Ramos (cell line): ENCODE measurements around the gene ATP10B.

Source experiments
- in situ Hi-C: fragments of 300-500 bp; cut with MboI; formaldehyde crosslinking; loops from one replicate; pipeline ENCODE4 v1.14.3; 2022; ENCODE audit warnings: low sequenced_read_pairs; ENCODE audit not compliant: unreplicated experiment

Gene ATP10B

DNA sequence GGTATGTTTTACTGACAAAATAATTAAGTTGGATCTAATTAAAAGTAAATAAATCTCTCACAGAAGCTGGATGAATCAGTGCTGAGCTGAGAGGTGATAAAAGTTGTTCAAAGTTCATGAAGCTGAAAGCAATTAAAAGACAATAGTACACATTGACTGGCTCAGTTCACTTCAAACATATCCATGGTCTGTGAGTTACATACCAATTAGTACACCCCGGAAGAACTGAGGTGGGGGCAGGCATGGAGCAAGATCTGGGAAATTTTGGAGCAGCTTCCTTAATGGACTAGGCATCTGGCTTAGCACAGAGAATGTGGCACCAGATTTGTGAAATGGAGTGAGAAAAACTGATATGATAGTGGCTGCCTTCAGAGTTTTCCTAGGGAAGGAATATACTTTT lies 152.7 kb downstream of the ATP10B start:
- in situ Hi-C loops = no loop called here

DNA sequence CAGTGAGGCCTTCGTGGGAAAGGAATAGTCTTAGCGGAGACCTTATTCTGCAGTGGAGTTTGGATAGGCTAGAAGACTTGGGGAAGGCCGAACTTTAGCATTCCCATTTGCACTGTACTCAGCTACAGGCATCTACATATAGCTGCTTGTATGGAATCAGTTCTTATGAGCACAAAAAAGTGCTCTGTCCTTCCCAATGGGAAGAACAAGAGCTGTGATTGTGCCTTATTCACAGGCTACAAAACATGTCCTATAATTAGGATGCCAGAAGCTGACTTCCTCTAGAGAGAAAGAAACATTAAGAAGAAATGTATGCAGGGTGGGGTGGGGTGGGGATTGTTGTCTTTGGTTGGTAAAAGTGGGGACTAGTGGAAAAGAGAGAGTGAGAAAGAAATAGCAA lies 154.7 kb downstream of the ATP10B start:
- in situ Hi-C loops = no loop called here

DNA sequence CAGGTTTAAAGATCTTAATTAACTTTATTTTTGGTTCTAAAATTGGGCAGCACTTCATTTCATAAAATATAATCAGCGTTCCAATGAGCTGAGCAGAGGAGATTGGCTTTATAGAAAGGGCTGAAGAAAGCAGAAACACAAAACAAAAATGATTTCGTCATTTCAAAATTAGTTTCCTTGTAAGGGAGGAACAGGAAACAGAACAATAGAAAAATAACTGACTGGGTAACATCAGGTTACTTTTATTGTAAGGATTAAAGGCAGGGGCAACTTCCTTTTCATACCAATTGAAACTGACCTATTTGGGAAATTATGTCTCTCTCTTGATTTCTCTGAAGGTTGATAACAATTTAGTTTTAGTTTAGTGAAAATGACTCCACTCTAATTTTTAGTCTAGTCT lies 157.1 kb downstream of the ATP10B start:
- in situ Hi-C loops = no loop called here

DNA sequence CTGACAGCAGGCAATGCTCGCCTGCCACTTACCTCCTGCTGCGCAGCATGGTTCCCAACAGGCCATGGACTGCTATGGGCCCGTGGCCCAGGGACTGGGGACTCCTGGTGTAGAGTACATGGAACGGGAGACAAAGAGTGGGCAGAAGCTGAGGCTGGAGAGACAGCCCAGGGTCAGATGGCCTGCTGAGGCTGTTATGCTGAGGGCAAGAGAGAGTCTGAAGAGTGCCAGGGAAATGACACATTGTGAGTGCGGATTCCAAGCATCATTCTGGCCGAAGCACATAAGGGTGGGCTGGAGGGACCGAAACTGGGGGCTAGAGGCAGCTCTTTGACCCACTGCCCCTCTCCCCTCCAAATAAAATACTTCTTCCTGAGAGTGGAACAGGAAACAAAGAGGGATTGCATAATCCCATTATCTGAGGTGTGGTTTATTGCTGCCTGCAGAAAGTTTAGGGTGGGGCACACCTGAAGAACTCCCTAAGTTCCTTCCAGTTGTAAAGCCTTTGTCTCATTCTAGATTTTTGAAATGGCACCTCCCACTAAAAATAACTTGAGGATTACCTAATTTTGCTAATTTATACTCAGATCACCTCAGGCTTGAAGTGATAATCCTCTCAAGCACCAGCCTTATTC lies 158.1 kb downstream of the ATP10B start:
- in situ Hi-C loops = no loop called here

DNA sequence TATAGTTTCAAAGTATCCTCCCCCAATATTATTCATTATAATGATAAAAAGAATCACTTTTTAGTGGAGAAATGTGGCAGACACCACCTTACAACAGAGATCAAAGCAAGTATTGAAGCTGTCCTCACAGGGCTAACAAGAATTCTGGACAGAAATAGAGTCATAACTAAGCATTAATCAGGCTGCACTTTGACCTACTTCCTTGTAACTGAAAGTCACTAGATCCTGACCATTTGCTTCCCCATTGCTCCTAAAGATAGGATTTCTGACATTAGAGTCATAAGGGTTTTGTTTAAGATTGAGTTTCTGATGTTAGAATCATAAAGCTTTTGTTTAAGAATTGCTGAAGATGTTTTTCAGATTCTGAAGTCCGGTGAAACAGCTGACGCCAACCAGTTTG lies 159.7 kb downstream of the ATP10B start:
- in situ Hi-C loops = no loop called here

DNA sequence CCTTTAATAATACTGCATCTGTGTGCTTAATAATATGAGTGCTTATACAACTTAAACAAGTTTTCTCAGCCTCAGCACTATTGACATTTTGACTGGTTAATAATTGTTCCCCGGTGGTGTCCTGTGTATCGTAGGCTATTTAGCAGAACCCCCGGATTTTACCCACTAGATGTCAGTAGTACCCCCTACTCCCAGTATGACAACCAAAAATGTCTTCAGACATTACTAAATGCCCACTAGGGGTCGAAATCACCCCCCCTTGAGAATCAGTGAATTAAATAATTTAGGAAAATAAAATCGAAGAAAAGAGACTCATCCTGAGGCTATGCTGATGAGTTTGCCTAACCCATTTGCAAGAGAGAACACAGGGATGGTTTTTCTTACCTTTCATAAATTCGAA lies 166.3 kb downstream of the ATP10B start:
- in situ Hi-C loops = no loop called here

DNA sequence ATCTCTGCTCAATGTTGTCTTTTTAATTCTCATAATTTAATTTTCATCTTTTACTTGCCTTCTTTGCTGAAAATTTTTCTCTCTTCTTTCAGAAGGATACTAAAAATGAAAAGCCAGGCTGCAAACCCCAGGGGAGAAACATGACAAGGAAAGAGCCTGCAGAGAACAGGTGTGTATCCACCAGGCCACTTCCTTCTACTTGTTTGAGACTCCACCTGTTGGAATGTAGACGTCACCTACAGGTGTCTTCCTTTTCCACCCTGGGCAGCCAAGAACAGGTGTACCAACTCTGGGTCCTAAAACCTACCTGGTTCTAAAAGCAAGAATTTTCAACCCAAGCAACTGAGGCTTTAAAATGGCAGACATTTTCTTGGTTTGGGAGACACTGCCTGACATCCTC lies 166.8 kb downstream of the ATP10B start:
- in situ Hi-C loops = no loop called here

DNA sequence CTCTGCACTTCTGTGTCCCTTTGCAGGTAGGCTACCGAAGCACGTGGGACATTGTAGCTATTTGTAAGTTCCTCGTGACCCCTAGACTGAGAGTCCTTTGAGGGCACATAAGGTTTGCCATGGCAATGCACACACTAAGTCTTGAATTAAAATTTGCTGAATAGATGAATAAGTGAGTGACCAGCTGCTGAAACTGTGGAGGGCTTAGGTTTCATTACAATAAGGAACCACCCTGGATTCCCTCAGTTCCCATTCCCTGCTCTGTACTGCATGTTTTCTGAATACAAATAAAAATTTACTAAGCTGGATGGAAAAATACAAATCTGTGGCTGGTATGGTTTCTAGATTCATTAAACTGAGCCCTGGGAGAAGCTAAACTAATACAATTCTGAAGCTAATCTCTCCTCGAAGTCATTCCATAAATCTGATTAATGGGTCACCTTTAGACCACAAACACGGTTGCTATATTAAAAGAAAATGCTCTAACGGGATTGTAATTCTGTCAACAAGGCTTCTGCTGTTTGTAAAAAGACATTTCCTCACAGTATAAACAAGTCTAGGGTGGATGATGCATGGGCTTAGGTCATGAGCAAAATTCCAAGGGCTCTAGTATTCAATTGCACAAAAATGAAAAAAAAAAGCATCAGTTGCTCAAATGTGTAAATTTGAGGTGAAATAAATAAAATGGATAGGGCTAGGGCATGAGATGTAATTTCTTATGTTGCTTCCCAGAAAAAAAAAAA lies 172.3 kb downstream of the ATP10B start:
- in situ Hi-C loops = no loop called here

DNA sequence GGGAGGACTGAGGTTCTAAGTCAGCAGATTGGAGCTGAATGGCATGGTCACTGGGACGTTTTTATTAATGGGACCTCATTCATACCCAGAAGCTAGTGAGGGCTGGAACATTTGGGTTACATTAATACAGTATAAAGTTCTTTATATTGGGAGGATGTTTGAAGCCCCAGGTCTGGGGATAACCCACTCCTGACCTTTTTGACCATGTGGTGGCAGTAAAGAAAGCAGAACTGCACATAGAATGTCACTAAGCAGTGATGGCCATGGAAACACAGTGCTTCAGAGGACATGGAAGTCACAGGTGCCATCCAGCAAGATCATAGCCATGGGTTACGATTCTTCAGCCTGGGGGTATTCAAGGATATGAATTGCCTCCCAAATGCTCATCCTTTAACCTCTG lies 176.0 kb downstream of the ATP10B start:
- in situ Hi-C loops = no loop called here

DNA sequence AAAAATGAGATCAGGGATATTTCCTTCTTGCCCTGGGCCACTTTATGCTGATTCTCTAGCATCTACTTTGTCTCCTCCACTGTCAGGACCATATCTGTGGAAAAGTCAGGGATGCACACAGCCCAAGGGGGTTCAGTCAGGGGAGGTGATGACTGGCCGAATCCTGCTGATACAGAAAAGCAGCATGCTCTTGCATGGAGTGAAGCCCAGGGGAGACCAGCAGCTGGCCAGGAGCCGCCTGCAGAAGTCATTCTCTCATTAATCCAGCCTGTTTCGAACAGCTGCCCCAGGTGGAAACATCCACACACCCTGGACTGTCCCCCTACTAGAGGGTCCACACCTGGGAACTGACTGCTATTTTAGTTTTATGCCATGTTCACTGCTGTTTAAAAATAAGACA lies 177.1 kb downstream of the ATP10B start:
- in situ Hi-C loops = no loop called here

DNA sequence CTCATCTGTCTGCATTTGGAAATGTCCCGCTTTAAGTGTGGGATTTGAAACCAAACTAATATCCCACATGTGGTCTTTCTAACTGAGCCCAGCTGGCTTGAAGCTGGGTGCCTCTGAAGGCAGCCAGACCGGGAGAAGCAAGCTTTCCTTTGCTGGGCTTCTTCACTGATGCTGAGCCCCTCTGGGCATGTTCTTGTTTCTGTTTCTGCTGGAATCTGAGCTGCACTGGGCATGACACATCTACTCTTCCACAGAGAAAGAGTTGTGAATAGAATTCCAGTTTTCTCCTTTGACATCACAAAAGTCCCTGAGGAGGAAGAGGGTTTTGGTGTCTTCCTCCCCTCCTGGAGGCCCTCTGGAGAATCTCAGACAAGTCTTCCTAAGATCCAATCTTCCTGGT lies 179.5 kb downstream of the ATP10B start:
- in situ Hi-C loops = no loop called here

DNA sequence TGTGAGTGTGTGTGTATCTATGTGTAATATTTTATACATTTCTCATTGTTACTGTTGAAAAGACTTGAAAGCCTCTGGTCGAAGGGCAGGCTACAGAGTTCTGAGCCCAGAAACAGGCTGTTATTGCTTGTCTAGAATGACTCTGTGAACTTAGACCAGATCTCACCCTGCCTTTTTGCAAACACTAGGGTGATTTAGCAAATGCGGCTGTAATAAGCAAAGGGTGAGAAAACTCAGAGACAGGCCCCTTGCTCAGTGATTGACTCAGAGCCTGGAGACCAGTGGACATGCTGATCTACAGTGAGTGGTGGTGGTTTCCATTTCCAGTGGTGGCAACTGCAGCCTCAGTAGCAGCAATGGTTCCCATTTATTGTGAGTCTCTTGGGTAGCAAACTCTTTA lies 183.7 kb downstream of the ATP10B start:
- in situ Hi-C loops = no loop called here

DNA sequence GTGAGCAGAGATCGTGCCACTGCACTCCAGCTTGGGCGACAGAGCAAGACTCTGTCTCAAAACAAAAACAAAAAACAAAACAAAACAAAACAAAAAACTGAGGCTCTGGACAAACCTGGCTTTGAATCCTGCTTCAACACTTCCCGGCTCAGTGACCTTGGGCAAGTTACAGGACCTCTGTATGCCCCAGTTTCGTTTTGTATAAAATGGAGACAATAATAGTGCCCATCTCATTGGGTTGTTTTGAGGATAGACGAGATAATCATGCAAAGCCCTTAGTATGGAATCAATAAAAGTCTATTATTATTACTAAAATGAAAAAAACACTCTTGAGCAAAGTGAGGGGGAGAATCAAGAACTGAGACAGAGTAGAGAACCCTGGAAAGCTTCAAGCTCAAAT lies 184.9 kb downstream of the ATP10B start:
- in situ Hi-C loops = no loop called here

DNA sequence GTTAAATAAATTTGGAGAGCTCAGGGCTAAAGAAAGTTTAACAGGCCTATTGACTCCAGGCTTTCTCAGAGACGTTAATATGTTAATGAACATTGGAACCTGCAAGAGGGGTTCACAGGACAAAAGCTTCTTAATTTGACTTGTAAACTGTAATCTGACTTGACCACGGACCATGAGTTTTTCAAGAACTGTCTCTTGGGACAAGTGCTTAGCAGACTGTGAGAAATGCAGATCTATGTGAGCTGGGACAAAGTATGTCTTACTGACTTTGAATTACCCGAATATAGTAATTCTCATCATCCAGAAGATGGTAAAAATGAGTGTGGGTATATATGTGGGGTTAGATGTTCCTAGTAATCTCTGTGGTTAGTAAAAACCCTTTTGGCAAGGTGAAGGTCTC lies 186.6 kb downstream of the ATP10B start:
- in situ Hi-C loops = no loop called here

DNA sequence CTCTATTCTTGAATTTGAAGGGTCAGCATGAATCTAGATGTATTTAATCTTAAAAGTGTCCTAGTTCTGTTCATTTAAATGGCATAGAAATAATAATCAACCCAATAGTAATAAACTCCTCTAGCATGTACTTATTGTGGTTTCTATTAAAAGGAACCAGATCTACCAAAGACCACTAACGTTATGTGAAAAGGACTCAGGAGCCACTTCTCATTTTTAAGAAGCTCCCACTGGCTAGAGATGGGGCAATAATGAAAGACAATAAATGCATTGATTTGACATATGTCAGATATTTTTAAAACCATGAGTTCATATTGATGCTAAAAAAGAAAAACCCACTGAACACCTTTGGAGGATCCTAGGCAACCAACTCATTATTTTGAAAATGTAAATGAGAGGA lies 191.9 kb downstream of the ATP10B start:
- in situ Hi-C loops = no loop called here

DNA sequence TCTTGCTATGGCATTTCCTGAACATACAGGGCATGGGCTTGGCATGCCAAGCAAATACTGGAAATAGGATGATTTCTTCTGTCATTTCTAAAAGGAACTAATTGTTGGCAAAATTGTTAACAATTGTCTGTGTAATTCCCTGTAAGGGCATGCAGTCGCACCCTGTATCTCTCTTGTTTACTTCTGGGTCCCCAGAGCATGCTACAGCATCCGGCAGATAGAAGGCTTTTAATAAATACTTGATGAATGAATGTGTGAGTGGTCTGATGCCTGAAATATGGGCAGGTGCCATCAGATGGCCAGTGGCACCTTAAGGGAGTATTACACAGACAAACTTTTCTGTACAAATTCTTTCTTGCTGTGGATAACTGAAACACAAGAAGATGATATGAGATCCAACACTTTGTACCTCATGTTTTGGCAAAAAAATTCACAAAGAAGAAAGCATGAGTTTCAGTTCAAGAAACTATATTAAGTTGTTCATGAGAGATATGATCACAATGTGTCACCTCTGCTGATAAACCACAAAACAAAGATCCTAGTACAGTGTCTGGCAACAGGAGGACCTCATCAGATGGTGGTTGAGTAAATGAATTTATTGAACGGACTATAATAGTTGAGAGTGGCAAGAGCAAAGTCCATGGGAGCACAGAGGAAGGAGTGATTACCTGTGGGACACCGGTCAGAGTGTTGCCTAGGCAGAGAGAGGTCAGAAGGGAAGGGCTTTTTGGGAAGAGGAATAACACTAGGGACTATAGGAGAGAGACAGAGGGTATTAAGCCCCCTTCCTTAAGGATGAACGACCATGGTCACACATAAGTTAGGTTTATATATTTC lies 194.2 kb downstream of the ATP10B start:
- in situ Hi-C loops = no loop called here

DNA sequence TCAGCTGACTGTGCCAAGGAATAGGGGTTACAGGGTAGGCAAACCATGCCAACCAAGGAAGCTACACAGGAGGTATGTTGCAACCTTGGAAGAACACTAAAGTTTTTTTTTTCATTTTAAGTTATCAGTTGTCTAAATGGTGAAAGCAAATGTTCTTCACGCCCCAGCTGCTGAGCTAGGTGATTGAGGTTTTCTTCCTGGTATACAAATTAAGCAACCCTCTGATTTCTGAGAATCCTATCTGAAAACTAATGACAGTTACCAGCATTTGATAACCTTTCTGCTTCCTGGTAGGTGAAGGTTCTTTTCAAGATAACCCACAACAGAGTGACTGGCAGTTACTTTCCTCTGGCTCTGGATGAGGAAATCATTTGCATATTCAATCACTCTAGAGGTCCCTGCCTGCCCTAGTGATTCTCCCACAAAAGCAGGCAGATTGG lies 194.9 kb downstream of the ATP10B start:
- in situ Hi-C loops = no loop called here

DNA sequence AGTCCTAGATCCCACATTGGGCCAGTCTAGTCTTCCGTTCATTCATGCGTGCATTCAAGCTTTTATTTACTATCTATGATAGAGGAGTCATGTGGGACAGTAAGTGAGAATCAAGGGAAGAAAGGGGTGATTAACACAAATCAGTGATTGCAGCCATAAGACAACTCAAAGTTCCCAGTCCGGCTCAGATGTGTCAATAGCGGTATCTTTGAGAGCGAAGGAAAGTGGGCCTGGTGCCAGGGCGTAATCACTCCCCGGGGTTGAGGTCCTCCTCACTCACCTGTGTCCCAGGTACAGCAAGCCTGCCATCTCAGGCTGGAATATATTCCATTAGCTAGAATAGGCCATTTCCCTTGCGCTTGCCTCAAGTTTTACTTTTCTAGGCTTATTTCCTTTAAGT lies 196.3 kb downstream of the ATP10B start:
- in situ Hi-C loops = no loop called here

DNA sequence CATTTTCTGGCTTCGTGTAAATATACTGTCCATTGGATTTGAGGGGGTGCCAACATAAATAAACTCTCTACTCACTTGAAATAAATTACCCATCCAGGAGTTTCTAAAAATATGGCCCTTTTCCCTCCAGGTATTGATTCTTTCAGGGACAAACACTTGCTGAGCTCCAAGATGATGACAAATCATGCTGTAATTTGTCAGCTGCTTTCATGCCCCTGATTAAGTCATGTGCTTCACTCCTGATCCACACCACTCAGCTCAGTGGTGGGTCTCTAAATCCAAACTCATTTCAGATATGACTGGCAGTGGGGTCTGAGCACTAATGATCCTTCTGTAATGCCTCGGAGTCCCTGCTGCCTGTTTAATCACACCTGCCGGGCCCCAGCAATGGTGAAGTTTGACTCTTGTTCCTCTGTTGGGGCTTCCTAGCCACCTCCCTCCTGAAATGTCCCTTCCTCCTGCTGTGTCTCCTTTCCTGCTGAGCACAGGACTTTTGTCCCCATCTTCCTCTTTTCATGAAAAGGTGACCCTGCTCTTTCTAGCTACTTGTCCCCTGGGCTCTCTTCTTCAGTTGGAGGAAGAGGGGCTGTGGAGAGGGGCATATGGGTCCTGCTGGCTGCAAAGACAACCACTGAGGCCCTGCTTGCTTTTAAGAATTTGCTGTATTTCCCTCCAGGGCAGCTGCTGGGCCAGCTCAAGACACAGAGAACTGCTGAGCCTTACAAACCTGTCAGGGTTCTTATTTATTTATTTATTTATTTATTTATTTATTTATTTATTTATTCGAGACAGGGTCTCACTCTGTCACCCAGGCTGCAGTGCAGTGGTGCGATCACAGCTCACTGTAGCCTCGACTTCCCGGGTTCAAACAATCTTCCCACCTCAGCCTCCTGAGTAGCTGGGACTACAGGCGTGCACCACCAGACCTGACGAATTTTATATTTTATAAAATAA lies 200.0 kb downstream of the ATP10B start:
- in situ Hi-C loops = no loop called here

DNA sequence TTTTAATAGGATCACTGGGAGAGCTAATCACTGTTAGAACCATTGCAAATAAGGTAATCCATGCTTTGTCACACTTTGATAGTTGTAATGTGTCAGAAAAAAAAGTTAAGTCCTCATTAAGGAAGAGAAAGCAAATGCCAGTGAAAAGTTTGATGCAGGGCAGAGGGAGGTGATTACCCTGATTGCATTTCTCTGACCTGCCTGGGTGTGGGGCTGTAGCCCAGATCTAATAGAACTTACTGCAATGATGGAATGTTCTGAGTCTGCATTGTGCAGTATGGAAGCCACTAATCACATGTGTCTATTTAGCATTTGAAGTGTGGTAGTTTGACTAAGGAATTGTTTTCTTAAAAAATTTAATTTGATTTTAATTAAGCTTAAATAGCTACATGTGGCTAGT lies 202.7 kb downstream of the ATP10B start:
- in situ Hi-C loops = no loop called here
